Amniotic stem cell (primary cell): ENCODE results near the gene PLCG2.

Experiments used
- DNase-seq: peaks from one replicate; lab custom pipeline; 2025; lab: John Stamatoyannopoulos, UW

The PLCG2 gene

GRCh38 chr16:81816793-81817210 is 37.7 kb downstream of the PLCG2 start:
- no peak for DNase-seq

GRCh38 chr16:81817296-81817695 is 38.2 kb downstream of the PLCG2 start:
- DNase-seq, result no peak

DNA sequence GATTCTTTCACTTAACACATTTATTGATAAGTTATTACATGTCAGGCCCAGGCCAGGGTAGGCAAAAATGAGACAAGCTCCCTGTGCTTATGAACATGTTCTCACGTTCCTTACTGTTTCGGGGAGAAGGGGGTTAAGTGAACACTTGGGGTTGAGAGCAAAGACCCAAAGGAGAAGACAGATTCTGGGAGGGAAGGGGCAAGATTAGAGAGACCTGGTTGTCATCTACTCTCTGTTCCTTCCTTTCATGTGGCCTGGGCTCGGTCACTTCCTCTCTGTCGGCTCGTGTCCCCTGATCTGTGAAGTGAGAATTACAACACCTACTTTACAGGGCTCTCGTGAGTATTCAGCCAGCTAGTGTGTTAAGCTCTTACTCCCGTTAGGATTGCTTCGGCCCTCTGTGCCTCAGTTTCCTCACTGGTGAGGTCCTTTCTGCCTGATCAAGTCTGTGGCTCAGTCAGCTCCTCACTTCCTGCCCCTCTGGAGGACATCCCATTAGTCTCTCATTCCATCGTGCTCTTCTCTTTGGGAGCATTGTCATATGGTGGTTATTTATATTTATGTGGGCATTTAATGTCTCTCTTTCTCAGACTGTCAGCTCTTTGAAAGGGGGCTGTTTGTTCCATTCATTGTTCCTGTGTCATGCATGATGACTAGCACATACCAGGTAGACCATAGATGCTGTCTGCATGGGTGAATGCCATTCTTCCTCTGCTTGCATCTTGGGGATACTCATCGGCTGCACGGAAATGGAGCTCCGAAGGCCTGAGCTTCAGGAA is 38.9 kb downstream of the PLCG2 start:
- no peak for DNase-seq

DNA sequence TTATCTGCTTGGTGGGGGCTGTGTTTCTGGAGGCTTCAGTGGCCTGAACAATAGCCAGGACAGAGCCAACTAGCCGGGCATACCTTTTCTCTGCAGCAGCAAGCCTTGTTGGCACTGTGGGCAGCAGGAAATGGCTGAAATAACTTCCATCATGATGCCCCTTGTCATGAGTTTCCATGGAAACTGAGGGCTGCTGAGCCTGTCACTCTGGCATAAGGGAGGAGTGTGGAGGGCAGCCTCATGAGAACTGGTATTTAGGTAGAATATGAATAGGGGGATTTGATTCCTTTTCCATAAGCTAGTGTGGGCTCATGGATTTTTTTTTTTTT is 39.4 kb downstream of the PLCG2 start:
- no peak for DNase-seq

DNA sequence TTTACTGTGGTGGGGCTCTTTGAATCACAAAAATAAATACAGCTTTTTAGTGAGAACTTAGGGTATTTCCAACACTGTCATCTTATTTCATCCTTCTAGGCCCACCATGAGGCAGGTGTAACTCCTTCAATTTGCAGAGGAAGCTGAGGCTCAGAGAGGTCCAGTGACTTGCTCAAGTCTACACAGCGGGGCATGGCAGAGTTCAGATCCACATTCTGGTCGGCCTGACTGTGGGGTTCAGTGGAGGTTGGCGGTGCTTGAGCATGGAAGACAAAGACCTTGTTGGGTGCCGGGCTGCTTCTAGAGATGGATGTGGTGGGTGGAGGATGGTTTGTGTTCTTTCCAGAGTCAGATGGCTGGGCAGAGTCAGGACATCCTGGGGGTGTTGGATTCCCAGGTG is 39.8 kb downstream of the PLCG2 start:
- no peak for DNase-seq

DNA sequence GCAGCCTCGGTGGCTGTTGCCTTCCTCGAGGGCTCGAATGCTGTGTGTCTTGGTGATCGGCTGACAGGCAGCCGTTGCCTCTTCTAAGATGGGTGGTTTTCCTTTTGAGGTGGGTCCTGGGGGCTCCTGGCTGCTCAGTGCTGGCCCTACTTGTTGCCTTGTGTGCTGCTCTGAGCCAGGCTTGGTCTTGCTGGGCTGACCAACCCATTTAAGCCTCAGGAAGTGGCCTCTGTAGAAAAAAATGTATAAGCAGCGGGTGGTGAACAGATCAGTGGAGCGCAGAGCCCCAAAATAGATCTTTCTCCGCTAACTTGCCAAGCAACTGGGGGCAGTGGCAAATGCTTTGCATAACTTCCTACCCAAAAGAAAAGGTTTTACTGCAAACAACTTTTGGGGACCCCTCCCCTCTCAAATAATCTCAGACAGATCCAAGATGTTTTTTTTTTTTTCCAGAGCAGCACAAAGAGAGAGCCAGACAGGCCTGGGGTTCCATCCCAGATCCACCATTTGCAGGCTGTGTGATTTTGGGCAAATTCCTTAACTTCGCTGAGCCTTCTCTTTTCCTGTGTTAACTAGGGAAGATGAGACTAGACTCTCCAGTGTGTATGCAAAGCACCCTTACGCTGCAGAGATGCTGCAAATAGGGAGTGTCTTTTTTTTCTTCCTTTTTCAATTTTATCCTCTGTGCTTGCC is 42.5 kb downstream of the PLCG2 start:
- no peak for DNase-seq

DNA sequence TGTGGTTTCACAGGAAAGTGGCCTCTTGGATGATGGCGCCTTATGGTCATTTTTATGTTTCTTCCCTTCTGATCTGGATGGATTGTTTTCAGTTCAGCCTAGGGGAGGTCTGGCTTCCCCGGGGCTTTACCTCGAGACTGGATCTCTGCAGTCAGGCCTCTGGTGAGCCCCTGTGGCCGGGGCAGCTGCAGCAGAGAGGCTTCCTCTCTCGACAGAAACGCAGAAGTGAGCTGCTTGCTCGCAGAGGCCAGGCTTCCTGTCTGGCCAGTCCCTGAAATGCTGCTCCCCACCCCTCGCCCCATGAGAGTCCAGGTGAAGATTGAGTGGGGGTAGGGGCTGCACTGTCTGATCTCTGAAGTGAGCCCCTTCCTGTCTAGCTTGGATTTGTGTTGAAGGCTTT is 44.0 kb downstream of the PLCG2 start:
- DNase-seq, result no peak

GRCh38 chr16:81823734-81824133 is 44.6 kb downstream of the PLCG2 start:
- no peak for DNase-seq

DNA sequence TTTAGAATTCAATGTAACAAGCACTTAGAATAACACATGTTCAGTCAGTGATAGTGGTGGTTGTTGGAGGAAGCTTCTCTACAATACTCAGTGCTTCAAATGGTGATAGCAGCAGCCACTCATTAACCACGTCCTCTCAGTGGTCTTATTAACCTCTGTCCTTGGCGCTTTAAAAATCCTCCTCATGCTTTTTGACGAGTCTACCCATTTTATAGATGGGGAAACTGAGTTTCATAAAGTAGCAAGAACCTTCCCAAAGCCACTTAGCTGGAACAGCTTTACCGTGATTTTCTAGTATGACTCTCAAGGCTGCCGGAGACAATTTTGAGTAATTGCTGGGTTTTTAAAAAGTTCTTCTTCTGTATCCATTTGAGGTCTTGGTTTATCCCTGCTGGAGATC is 47.4 kb downstream of the PLCG2 start:
- DNase-seq, result no peak

DNA sequence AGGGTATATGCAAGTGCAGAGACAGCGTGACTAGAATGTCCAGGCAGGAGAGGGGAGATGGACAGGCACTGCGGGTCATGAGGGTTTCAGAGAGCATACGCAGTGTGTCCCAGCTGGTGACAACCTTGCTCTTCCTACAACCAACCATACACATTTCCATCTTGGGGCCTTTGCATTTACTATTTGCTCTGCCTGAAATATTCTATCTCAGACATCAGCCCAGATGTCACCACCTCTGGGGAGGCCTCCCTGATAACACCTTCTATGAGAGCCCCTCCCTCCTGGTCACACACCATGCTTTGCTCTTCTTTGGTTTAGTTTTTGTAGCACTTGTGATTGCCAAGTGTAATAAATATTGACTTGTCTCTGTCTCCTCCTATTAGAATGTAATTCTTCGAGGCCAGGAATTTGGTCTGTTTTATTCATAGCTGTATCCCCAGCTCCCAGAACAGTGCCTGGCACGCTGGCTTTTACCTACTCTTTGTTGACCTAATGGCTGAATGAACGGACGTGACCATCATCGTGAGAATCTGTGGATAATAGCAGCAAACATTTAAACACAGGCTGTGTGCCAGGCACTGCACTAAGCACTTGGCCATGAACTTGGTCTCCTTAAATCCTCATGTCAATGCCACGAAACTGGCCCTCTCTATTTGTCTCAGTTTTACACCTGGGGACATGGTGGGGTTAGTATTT is 51.9 kb downstream of the PLCG2 start:
- no peak for DNase-seq

GRCh38 chr16:81831722-81832126 is 52.6 kb downstream of the PLCG2 start:
- DNase-seq, result no peak

GRCh38 chr16:81832801-81833547 is 53.9 kb downstream of the PLCG2 start:
- no peak for DNase-seq

- no peak for DNase-seq
Measured at GRCh38 chr16:81833751-81834150, 54.7 kb downstream of the PLCG2 start.

DNA sequence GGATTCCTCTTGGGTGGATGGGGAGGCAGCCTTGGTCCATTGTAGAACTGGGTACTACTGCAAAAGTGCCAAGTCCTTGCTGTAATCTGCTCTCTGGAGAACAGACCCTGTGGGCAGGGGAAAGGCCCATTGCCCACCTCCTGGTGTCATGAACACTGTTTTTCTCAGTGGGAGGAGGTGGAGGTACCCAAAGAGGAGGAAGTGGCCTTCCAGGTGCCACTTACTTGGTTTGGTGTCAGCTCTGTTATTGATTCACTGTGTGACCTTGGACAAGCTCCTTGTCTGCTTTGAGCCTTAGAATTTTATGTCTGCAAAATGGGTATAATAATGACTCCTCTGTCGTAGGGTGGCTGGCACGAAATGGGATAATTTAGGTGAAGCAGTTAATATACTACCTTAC is 55.8 kb downstream of the PLCG2 start:
- DNase-seq, result no peak

DNA sequence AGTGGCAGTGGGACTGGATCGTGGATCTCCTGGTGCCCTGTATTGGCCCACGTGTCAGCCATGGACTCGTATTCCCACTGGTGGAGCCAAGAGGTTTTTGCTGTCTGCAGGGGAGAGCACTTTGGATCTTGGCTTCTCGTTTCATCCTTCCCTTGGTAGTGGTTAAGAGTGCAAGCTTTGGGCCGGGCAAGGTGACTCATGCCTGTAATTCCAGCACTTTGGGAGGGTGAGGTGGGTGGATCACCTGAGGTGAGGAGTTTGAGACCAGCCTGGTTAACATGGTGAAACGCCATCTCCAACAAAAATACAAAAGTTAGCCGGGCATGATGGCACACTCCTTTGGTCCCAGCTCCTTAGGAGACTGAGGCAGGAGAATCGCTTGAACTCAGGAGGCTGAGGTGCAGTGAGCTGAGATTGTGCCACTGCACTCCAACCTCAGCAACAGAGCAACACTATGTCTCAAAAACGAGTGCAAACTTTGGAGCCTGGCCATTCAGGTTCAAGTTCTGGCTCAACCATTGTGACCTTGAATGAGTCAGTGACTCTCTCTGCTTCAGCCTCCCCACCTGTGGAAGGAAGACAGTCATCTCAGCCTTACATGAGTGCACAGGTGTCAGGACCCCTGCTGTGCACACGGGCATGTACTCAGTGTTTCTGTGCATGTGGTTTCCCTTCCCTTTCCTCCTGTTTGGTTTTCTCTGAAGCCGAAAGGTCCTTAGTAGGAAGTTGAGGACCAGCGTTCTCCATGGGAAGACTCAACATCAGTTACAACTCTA is 57.4 kb downstream of the PLCG2 start:
- DNase-seq, result no peak

GRCh38 chr16:81837312-81837751 is 58.2 kb downstream of the PLCG2 start:
- DNase-seq, result no peak

DNA sequence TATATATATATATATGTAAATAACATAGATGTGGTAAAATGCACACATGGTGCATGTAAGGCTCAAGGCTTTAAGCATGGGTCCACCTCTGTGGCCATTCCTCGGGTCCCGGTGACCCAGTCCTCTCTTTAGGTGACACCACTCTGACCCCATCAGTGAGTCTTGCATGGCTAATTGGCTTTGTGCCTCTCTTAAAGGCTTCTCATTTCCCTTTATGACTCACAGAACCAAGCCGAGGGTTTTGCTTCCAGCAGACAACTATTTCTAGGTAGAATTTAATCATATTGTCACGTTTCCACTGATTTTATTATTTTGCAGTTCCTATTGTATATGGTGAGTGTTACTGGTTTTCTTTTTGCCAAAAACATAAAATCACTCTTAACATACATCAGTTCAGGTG is 59.7 kb downstream of the PLCG2 start:
- no peak for DNase-seq

- DNase-seq, result no peak
Measured at GRCh38 chr16:81841722-81842121, 62.6 kb downstream of the PLCG2 start.

DNA sequence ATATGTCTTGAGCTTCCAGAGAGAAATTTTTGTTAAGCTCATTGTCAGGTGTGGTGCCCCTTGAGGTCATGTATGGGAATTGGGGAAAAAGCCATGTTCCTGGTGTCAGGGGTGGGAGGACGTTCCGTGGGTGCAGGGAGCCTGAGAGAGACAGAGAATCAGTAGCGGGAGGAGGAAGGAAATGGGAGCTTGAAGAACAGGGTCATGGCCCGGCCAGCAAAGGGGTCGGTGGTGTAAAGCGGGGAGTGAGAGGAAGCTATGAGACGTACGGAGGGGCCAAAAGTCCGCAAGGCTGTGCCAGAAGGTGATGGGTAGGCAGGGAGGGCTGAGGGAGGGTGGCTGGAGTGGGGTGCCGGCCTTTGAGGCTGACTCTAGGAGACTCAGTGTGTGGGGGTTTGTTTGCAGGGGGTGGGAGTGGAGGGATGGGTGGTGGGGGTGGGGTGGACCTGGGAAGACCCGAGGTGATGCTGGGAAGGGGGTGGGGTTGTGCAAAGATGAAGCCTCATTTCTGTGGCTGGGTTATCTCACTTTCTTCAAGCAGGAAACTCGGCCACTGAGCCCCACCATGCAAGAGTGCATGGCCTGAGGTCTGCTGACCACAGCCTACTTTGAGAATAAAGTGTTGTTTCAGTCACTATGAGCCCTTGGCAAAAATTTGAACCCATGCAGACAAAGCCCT is 63.6 kb downstream of the PLCG2 start:
- no peak for DNase-seq

- DNase-seq, result no peak
Measured at GRCh38 chr16:81843243-81843582, 64.1 kb downstream of the PLCG2 start.

GRCh38 chr16:81843683-81844082 is 64.6 kb downstream of the PLCG2 start:
- DNase-seq, result no peak
